ENCODE data around the gene EEIG1. TPM values are rescaled to one million over a fixed set of nuclear protein-coding genes. Genes with fewer than 3 reads are reported as not detected.

Gene EEIG1
- total RNA-seq, 1 donor from 2014 or later, result 36.0 TPM

DNA sequence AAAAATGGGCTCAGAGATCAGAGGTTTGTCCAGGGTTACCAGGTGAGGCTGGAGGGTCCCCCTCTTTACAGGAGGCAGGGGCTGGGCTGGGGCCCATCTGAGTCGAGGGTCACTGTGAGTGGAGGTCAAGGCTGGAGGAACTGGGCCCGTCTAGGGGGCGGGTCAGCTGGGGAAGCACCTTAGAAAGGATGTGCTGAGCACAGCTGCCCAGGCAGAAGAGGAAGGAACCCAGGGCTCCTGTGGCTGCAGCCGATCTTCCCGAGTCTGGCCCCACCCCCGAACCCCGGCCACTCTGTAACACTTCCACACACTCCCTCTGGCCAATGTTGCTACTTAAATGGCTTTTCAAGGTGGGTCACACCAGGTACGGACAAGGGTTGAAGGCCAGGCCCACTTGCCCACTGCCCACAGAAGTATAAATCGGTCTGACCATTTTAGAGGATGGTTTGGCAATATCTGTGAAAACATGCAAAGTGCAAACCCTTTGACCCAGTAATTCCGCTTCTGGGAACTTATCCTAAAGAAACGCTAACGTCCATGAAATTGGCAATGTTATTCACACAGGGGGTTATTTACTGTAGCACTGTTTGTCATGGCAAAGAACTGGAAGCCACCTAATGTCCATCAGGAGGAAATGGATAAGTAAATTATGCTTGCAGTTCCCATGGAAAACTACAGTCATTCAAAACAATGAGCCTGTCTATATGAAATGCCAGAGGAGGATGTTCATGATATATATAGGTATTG lies 30.5 kb upstream of the EEIG1 start:
- no peak overlapping the region for H3K4me3 ChIP-seq
- DNase-seq (peak; percentile 54), ATAC-seq (peak; percentile 29 to 34)
- H3K27ac ChIP-seq, result no peak overlapping the region
- H3K27me3 ChIP-seq (ENCODE audit: low read depth), result no peaks in the 10 kb centered on the region
- peaks cover 26% of the 10 kb centered on the region for H3K4me1 ChIP-seq
- H3K9me3 ChIP-seq, result no peaks in the 10 kb centered on the region
- intact Hi-C loops (cut with DNase I), result no loop called here
- no peaks in the 10 kb centered on the region for H3K36me3 ChIP-seq
- TF ChIP-seq, protein P1, sequence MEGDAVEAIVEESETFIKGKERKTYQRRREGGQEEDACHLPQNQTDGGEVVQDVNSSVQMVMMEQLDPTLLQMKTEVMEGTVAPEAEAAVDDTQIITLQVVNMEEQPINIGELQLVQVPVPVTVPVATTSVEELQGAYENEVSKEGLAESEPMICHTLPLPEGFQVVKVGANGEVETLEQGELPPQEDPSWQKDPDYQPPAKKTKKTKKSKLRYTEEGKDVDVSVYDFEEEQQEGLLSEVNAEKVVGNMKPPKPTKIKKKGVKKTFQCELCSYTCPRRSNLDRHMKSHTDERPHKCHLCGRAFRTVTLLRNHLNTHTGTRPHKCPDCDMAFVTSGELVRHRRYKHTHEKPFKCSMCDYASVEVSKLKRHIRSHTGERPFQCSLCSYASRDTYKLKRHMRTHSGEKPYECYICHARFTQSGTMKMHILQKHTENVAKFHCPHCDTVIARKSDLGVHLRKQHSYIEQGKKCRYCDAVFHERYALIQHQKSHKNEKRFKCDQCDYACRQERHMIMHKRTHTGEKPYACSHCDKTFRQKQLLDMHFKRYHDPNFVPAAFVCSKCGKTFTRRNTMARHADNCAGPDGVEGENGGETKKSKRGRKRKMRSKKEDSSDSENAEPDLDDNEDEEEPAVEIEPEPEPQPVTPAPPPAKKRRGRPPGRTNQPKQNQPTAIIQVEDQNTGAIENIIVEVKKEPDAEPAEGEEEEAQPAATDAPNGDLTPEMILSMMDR (IDR thresholded peaks at IDR 0.05), result no peak

DNA sequence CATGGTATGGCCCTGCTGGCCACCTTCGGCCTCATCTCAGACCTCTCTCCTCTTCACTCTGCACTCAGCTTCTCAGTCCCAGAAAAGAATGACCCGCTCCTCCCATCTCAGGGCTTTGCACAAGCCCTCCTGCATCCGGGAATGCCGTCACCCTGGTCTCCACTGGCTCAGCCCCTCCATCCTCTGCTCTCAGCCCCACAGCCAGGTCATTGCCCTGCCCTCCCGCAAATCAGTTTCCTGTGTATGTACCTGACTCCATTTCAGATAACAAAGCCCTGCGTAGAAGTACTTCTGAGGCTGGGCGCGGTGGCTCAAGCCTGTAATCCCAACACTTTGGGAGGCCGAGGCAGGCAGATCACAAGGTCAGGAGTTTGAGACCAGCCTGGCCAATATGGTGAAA lies 28.9 kb upstream of the EEIG1 start:
- ATAC-seq (no peak), DNase-seq (no peak)
- intact Hi-C loops (cut with DNase I), result no loop called here
- no peaks in the 10 kb centered on the region for H3K9me3 ChIP-seq
- H3K4me1 ChIP-seq, result peaks cover 35% of the 10 kb centered on the region
- H3K4me3 ChIP-seq, result no peak overlapping the region
- no peaks in the 10 kb centered on the region for H3K27me3 ChIP-seq (ENCODE audit: low read depth)
- TF ChIP-seq, protein P1 (IDR thresholded peaks at IDR 0.05), result no peak
- H3K27ac ChIP-seq, result no peak overlapping the region
- no peaks in the 10 kb centered on the region for H3K36me3 ChIP-seq

DNA sequence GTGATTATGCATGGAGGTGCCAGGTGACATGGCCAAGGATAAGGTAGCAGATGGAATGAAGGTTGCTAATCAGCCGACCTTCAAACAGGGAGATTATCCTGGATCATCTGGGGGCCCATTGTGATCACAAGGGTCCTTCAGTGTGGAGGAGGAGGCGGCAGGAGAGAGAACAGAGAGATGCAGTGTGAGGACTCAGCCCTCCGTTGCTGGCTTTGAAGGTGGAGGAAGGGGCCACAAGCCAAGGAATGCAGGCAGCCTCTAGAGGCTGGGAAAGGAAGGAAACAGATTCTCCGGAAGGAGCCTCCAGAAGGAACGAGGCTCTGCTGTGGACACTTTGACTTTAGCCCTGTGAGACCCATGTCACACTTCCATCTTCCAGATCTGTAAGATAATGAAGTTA lies 27.4 kb upstream of the EEIG1 start:
- Histone ChIP-seq H3K9me3 (no peaks in the 10 kb centered on the region), H3K36me3 (no peaks in the 10 kb centered on the region), H3K27me3 (ENCODE audit: low read depth) (no peaks in the 10 kb centered on the region), H3K4me1 (peaks cover 35% of the 10 kb centered on the region), H3K27ac (no peak overlapping the region), H3K4me3 (no peak overlapping the region)
- intact Hi-C loops (cut with DNase I), result no loop called here
- DNase-seq (no peak), ATAC-seq (no peak)
- TF ChIP-seq, protein P1 (IDR thresholded peaks at IDR 0.05), result no peak

DNA sequence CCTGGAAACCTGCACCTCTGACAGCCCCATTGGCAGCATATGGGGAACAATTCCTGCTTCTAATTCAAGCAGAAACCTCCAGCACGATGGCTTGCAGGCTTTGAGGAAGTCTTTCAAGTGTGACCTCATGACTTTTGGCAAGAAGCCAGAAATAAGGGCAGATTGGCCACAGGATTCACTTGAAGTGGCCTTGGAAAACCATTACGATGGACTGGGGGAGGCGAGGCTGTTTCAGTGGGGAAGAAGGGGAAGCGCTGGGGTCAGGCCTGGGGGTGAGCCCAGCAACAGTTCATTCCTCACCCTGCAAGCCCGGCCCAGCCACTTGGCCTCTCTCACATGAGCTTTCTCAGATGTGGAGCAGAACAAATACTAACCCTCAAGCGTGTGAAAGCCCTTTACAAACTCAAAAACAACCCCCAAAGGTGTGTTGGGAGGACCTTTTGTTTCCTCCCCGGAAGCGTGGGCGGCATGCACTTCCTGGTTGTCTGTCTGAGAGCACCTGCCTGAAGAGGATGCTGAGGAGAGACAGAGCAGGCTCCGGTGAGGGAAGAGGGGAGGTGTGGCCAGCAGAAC lies 26.9 kb upstream of the EEIG1 start:
- TF ChIP-seq, protein P1 (IDR thresholded peaks at IDR 0.05), result no peak
- H3K9me3 ChIP-seq, result no peaks in the 10 kb centered on the region
- no peaks in the 10 kb centered on the region for H3K36me3 ChIP-seq
- H3K27me3 ChIP-seq (ENCODE audit: low read depth), result no peaks in the 10 kb centered on the region
- H3K4me3 ChIP-seq, result no peak overlapping the region
- DNase-seq, result peak; percentile 64
- intact Hi-C loops (cut with DNase I), result no loop called here
- peak; percentile 69 for ATAC-seq
- peak overlapping the region; percentile 40 for H3K27ac ChIP-seq
- peaks cover 35% of the 10 kb centered on the region for H3K4me1 ChIP-seq

DNA sequence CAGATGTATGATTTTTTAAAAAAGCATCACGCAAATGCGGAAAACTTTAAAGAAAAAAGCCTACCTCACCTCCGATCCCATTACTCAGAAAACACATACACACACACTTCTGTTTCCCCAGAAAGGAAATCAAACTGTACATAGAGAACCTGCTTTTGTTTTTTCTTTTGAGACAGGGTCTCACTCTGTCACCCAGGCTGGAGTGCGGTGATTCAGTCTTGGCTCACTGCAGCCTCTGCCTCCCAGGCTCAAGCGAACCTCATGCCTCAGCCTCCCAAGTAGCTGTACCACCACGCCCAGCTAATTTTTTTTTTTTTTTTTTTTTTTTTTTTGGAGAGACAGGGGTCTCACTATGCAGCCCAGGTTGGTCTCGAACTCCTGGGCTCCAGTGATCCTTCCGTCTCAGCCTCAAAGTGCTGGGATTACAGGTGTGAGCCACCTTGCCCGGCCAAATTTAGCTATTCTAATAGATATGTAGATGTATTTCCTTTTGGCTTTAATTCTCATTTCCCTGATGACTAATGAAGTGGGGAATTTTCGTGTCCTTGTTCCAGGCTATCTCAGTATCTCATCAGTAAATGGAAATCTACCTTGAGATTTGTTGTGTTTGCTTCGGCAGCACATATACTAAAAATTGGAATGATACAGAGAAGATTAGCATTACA lies 25.7 kb upstream of the EEIG1 start:
- TF ChIP-seq, protein P1 (IDR thresholded peaks at IDR 0.05), result no peak
- no peak overlapping the region for H3K4me3 ChIP-seq
- H3K9me3 ChIP-seq, result no peaks in the 10 kb centered on the region
- H3K36me3 ChIP-seq, result no peaks in the 10 kb centered on the region
- ATAC-seq, result no peak
- no peak for DNase-seq
- peak overlapping the region; percentile 36 for H3K27ac ChIP-seq
- no peaks in the 10 kb centered on the region for H3K27me3 ChIP-seq (ENCODE audit: low read depth)
- intact Hi-C loops (cut with DNase I), result no loop called here
- peaks cover 35% of the 10 kb centered on the region for H3K4me1 ChIP-seq

All from lower lobe of right lung (tissue), 2 donors.